Measurements from ENCODE around the gene TP53TG5.

Gene TP53TG5

GRCh38 chr20:45378191-45378590 lies at the start of gene TP53TG5:
Gene TP53TG5, minus strand, starts transcription at chr20:45378325. Its CDS starts 89 bp downstream, at chr20:45378236.
- no peak for DNase-seq

- DNase-seq: no peak
Observed at GRCh38 chr20:45427236-45428149, 49.4 kb upstream of the TP53TG5 start.

DNA sequence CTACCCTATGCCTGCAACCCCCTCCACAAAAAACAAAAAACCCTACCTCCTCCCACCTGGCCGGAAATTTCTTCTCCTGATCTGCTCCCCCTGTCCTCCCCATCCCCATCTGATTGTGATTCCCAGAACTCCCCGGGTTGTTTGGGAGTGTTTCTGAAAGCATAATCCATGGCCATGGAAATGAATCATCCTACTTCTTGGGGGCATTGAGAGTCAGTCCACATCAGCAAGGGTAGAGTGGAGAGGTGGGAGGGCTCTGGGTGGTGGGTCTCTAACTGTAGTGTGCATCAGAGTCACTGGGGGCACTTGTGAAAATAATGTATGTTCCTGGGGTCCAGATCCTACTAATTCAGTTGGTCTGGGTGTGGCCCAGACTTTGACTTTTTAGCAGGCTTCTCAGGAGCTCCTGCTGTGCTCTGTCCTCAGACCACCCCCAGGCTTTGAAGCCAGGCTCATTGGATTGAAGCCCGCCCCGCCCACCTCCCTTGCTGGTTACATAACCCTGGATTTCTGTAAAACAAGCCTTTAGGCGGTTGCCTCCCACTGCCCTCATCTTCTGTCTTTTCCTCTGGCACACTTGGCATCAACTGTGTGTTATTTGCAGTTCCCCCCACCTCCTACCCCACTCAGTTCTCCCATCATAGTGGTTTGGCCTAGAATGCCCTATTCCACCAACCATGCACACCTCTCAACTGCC lies 48.3 kb upstream of the TP53TG5 start:
- no peak for DNase-seq

DNA sequence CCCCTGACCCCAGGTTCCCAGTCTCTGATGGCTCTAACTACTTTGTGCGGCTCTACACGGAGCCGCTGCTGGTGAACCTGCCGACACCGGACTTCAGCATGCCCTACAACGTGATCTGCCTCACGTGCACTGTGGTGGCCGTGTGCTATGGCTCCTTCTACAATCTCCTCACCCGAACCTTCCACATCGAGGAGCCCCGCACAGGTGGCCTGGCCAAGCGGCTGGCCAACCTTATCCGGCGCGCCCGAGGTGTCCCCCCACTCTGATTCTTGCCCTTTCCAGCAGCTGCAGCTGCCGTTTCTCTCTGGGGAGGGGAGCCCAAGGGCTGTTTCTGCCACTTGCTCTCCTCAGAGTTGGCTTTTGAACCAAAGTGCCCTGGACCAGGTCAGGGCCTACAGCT lies 47.4 kb upstream of the TP53TG5 start:
- DNase-seq: no peak

- no peak for DNase-seq
Observed at GRCh38 chr20:45423700-45424099, 45.6 kb upstream of the TP53TG5 start.

- DNase-seq: no peak
Observed at GRCh38 chr20:45420125-45420524, 42.0 kb upstream of the TP53TG5 start.

GRCh38 chr20:45419188-45420091 lies 41.3 kb upstream of the TP53TG5 start:
- DNase-seq: no peak

DNA sequence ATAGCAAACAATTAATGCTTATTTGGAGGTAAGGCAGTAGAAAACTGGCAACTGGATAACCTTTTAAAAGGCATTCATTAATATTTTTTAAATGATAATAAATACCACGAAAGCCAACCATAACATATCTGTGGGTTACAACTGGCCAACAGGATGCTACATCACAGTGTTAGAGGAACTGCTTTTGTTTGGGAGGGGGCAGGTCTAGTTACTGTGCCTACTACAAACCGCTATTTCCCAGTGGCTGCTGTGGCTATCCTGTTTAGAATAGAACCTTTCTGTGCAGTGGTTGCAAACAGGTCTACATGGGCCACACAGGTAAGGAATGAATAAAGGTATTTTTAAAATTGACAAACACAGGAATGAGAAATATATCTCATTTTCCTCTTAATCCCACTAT lies 38.8 kb upstream of the TP53TG5 start:
- DNase-seq: no peak

DNA sequence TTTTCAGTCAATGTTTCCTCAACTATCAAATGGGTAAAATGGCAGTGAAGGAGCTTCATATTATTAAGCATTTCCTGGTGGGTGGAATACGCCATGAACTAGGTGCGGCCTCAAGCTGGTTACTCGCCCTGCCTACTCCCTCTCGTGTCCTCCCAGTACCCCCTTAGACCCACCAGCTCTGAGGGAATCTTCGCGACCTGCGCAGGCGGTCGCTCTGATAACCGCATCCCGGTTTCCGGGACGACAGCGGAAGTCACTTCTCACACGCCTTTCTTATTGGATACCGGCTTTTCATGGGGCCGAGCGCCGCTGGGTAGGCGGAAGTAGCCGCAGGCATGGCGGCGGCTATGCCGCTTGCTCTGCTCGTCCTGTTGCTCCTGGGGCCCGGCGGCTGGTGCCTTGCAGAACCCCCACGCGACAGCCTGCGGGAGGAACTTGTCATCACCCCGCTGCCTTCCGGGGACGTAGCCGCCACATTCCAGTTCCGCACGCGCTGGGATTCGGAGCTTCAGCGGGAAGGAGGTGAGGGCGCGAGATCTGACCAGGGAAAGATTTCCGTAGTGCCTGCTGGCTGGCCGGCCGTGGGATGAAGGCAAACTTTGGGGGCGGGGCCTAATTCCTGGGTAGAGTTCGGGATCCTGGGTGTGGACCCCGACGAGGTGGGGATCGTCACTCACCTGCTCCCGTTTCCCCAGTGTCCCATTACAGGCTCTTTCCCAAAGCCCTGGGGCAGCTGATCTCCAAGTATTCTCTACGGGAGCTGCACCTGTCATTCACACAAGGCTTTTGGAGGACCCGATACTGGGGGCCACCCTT lies 37.9 kb upstream of the TP53TG5 start, which contains the start of gene PIGT:
Gene PIGT (plus strand): TSS at position 320 of the 816 bp plus-strand sequence. CDS start 16 bp downstream, at position 336.
- peak; percentile 73 for DNase-seq

GRCh38 chr20:45413479-45413878 lies 35.4 kb upstream of the TP53TG5 start:
- DNase-seq: no peak

- DNase-seq: no peak
Observed at GRCh38 chr20:45412653-45413052, 34.5 kb upstream of the TP53TG5 start.

- no peak for DNase-seq
Observed at GRCh38 chr20:45410887-45411286, 32.8 kb upstream of the TP53TG5 start.

DNA sequence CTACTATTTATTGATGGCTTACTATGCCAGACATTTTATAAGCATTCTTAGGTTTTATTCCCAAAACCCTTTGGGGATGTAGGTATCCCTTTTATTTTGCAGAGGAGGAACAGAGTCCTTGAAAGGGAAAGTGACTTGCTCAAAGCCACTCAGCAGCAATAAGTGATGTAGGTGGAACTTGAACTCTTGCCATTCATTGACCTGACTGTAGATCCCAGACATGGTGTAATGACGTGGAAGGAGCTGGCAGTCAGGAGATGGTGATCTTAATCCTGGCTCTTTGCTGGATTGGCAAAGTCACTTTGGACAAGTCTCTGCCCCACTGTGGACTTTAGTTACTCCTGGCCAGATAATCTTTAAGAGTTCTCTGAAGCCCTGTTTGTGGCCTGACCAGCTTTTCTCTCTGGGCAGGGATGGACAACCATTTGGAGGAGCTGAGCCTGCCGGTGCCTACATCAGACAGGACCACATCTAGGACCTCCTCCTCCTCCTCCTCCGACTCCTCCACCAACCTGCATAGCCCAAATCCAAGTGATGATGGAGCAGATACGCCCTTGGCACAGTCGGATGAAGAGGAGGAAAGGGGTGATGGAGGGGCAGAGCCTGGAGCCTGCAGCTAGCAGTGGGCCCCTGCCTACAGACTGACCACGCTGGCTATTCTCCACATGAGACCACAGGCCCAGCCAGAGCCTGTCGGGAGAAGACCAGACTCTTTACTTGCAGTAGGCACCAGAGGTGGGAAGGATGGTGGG lies 31.6 kb upstream of the TP53TG5 start:
- no peak for DNase-seq

GRCh38 chr20:45408646-45409213 lies 30.6 kb upstream of the TP53TG5 start:
- DNase-seq: no peak

DNA sequence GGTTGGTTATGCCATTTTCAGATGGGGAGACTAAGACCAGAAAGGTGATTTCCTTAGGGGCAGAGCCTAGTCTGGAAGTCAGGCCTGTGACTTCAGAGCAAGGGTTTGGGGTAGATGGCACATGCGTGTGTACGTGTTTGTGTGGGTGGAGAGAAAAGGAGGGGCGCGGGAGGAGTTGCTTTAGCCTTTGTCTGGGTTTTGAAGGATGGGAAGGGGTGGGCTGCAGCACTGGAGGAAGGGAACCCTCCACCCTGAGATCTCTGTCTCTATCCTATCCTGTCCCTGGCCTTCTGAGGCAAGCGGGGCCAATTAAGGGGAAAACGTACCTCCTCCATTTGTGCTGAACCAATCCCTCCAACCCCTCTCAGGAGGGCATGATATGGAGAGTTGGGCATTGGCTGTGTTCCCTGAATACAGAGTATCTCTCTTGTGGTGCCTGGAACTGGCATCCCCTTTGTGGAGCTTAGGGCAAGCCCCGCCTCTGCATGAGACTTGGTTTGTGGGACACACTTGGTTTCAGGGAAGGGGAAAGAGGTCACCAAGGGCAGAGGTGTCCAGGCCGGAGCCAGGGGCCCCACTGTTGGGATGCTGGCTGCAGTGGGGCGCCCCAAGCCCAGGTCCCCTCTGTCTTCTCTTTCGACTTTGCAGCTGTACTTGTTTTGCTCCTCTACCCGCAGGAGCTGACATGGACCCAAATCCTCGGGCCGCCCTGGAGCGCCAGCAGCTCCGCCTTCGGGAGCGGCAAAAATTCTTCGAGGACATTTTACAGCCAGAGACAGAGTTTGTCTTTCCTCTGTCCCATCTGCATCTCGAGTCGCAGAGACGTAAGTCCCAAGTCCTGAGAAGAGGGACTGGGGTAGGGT lies 29.9 kb upstream of the TP53TG5 start, which contains the start of gene DBNDD2:
Gene DBNDD2 (plus strand): TSS at position 507 of the 863 bp plus-strand sequence. CDS start 179 bp downstream, at position 686.
- no peak for DNase-seq

DNA sequence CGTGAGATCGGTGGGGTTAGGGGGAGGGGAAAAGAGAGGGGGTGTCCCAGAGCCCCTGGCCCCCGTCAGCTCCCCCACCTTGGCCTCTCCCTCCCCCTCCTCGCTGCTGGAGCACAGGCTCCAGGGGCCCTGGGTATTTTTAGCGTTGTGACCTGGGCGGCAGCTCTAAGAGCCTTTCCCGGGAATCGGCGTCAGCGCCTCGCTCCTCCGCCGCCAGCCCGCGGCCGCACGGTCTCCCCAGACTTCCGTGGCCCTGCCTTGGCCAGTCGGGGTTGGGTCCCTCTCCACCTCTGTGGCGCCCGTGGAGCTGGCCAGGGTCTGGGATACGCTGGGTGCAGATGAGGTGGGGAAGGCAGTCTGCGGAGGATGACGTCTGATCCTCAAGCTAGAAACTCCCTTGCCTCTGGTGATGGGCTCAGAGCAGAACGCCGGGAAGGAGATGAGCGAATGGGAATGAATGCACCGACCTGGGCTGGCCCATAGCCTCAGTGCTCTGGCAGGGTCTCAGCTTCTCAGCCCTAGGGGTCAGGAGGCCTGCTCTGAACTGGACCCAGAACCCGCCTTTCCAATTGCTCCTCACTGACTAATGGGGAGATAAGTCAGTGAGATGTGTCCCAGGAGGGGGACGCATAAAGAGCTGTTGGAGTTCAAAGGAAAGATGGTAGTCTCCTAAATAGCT lies 29.1 kb upstream of the TP53TG5 start:
- no peak for DNase-seq

DNA sequence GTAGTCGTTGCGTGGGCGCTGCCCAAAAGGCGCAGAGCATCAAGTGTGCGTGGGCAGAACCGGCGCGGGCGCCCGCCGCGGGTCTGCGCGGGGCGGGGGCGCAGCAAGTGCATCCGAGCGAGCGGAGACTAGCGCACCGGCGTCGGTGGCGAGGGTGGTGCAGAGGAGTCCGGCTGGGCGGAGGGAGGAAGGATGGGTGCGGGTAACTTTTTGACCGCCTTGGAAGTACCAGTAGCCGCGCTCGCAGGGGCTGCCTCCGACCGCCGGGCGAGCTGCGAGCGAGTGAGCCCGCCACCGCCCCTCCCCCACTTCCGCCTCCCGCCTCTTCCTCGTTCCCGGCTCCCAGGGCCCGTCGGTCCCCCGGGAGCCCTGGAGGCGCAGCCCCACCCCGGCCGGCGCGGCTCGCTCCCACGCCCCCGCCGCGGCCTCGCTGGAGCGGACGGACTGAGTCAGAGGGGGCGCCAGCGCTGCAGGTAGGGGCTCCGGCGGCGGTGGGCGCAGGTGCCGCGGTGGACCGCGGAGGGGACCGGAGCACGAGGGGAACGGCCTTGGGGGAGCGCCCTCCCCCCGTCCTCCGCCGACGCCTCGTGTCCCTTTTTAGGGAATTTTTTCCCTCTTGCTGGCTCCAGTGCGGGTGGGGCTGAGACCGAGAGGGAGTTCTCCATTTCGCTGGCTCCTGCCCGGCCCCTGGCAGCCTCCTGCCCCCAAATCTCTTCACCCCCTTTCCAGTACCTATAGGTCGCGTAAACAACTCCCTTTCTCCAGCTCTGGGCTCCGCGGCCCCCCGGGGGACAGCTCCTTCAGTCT lies 28.3 kb upstream of the TP53TG5 start:
- DNase-seq: no peak

- no peak for DNase-seq
Observed at GRCh38 chr20:45405571-45406259, 27.6 kb upstream of the TP53TG5 start.
